ENCODE results near the gene CHRNB1.

Gene CHRNB1

GRCh38 chr17:7444682-7445618, at the start of gene CHRNB1:
TSS of gene CHRNB1 (plus strand) at chr17:7445061. CDS start at chr17:7445128, 67 bp downstream.
- DNase-seq (ENCODE audit: low read depth, low spot score) = no peak

GRCh38 chr17:7396147-7396546, 48.7 kb upstream of the CHRNB1 start:
- DNase-seq (ENCODE audit: low read depth, low spot score) = no peak

GRCh38 chr17:7398612-7399011, 46.2 kb upstream of the CHRNB1 start:
- no peak for DNase-seq (ENCODE audit: low read depth, low spot score)

GRCh38 chr17:7403043-7403726, 41.7 kb upstream of the CHRNB1 start:
- no peak for DNase-seq (ENCODE audit: low read depth, low spot score)

GRCh38 chr17:7403727-7403976, 41.2 kb upstream of the CHRNB1 start:
- DNase-seq (ENCODE audit: low read depth, low spot score) = no peak

GRCh38 chr17:7403977-7404736, 40.7 kb upstream of the CHRNB1 start, which contains the start of gene TMEM256:
TSS of gene TMEM256 (minus strand) at chr17:7404097. CDS start at chr17:7404084, 13 bp downstream.
- DNase-seq (ENCODE audit: low read depth, low spot score) = peak; percentile 97

- no peak for DNase-seq (ENCODE audit: low read depth, low spot score)
Measured at GRCh38 chr17:7404737-7405349, 40.0 kb upstream of the CHRNB1 start.

- no peak for DNase-seq (ENCODE audit: low read depth, low spot score)
Measured at GRCh38 chr17:7405350-7406234, 39.3 kb upstream of the CHRNB1 start.

- DNase-seq (ENCODE audit: low read depth, low spot score) = no peak
Measured at GRCh38 chr17:7406235-7406825, 38.5 kb upstream of the CHRNB1 start.

GRCh38 chr17:7407082-7407481, 37.8 kb upstream of the CHRNB1 start:
- no peak for DNase-seq (ENCODE audit: low read depth, low spot score)

GRCh38 chr17:7407485-7408251, 37.2 kb upstream of the CHRNB1 start, which contains the start of gene NLGN2:
TSS of gene NLGN2 (plus strand) at chr17:7407845. CDS start at chr17:7408256, 411 bp downstream.
- no peak for DNase-seq (ENCODE audit: low read depth, low spot score)

GRCh38 chr17:7408252-7408727, 36.6 kb upstream of the CHRNB1 start:
- DNase-seq (ENCODE audit: low read depth, low spot score) = no peak

- no peak for DNase-seq (ENCODE audit: low read depth, low spot score)
Measured at GRCh38 chr17:7408863-7409262, 36.0 kb upstream of the CHRNB1 start.

GRCh38 chr17:7409716-7410115, 35.1 kb upstream of the CHRNB1 start:
- DNase-seq (ENCODE audit: low read depth, low spot score) = no peak

- no peak for DNase-seq (ENCODE audit: low read depth, low spot score)
Measured at GRCh38 chr17:7410634-7411426, 34.0 kb upstream of the CHRNB1 start.

GRCh38 chr17:7411427-7411750, 33.5 kb upstream of the CHRNB1 start:
- DNase-seq (ENCODE audit: low read depth, low spot score) = no peak

GRCh38 chr17:7413346-7413985, 31.4 kb upstream of the CHRNB1 start:
- DNase-seq (ENCODE audit: low read depth, low spot score) = no peak

GRCh38 chr17:7414837-7415236, 30.0 kb upstream of the CHRNB1 start:
- no peak for DNase-seq (ENCODE audit: low read depth, low spot score)

All from iPS DF 19.7 (cell line).